Measurements from ENCODE around the gene PPM1L. TPM values are rescaled to one million over a fixed set of nuclear protein-coding genes. Genes with fewer than 3 reads are reported as not detected.

Gene PPM1L
- total RNA-seq, 1 donor from 2014 or later, result 10.6 TPM

DNA sequence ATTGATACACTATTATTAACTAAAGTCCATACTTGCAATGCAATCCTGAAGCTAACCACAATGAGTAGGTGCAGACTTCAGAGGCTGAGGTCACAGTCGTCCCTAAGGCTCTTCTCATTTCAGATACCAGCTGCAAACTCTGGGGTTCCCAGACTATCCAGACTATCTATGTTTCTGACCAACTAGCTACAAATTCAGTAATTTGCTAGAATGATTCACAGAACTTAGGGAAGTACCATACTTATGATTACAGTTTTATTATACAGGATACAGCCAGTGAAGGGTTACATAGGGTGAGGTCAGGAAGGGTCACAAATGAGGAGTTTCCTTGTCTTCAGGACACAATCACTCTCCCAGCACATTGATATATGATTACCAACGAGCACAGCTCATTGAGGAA lies 36.5 kb downstream of the PPM1L start:
- Mint-ChIP-seq H3K4me3 (no peak overlapping the region), H3K27ac (no peak overlapping the region), H3K4me1 (no peaks in the 10 kb centered on the region), H3K36me3 (peaks cover under 1% of the 10 kb centered on the region), H3K27me3 (ENCODE audit: low read depth) (no peaks in the 10 kb centered on the region), H3K9me3 (peaks cover 14% of the 10 kb centered on the region)
- no peak for DNase-seq (ENCODE audit: low spot score in 2 of 2, unreplicated experiment in 2 of 2)
- no peak for TF ChIP-seq CTCF (IDR thresholded peaks at IDR 0.05; ENCODE audit: unreplicated experiment)

GRCh38 chr3:160793722-160794252 lies 37.8 kb downstream of the PPM1L start:
- DNase-seq (ENCODE audit: low spot score in 2 of 2, unreplicated experiment in 2 of 2), result no peak
- Mint-ChIP-seq H3K4me1 (no peaks in the 10 kb centered on the region), H3K4me3 (no peak overlapping the region), H3K9me3 (peaks cover 5% of the 10 kb centered on the region), H3K27ac (no peak overlapping the region), H3K27me3 (ENCODE audit: low read depth) (no peaks in the 10 kb centered on the region), H3K36me3 (no peaks in the 10 kb centered on the region)
- TF ChIP-seq CTCF (IDR thresholded peaks at IDR 0.05; ENCODE audit: unreplicated experiment), result no peak

DNA sequence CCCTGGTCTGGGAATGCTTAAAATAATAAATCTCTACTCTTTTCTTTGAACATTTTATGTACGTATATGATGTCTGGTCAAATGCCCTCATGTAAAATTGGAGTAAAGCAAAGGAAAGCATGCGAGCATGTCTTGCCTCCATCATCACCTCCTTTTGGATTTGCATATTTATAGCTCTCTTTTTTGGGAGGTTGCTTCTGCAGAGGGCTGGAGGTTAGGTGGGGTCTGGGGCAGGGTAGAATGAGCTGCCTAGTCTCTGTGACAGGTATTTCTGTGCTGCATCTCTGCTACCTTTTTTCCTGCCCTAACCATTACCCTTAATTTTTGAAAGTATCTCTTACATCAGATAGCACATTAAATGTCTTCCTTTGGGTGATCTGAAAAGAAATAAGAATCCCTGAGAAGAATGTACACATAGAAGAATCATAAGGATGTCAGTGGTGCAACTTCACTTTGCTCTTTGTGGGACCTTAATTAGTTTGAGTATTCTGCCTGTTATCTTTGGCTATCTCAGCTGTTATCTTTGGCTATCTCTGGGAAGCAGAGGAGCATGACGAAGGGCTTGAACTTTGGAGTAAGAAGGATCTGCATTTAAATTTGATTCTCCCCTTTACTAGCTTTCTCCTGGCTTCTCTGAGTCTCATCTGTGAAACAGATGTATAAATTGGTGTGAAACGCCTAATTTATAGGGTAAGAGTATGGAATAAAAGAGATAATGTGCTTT lies 40.2 kb downstream of the PPM1L start:
- H3K9me3 Mint-ChIP-seq, result peaks cover 5% of the 10 kb centered on the region
- H3K4me1 Mint-ChIP-seq, result no peaks in the 10 kb centered on the region
- DNase-seq (ENCODE audit: low spot score in 2 of 2, unreplicated experiment in 2 of 2), result no peak
- no peak for TF ChIP-seq CTCF (IDR thresholded peaks at IDR 0.05; ENCODE audit: unreplicated experiment)
- H3K27me3 Mint-ChIP-seq (ENCODE audit: low read depth), result no peaks in the 10 kb centered on the region
- H3K27ac Mint-ChIP-seq, result no peak overlapping the region
- no peaks in the 10 kb centered on the region for H3K36me3 Mint-ChIP-seq
- no peak overlapping the region for H3K4me3 Mint-ChIP-seq

DNA sequence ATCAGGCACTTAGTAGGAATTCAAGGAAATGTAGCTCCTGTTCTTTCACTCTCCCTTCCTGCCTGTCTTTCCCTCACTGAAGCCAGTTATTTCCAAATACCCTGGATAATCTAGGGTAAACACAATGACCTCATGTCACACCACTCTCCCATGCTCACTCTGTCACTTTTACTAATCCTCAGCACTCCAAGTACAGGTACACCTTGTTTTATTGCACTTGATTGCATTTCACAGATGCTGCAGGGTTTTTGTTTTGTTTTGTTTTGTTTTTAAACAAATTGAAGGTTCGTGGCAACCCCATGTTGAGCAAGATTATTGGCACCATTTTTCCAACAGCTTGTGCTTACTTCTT lies 40.8 kb downstream of the PPM1L start:
- Mint-ChIP-seq H3K27me3 (ENCODE audit: low read depth) (no peaks in the 10 kb centered on the region), H3K4me3 (no peak overlapping the region), H3K27ac (no peak overlapping the region), H3K9me3 (peaks cover 5% of the 10 kb centered on the region), H3K36me3 (no peaks in the 10 kb centered on the region), H3K4me1 (no peaks in the 10 kb centered on the region)
- DNase-seq (ENCODE audit: low spot score in 2 of 2, unreplicated experiment in 2 of 2), result no peak
- TF ChIP-seq CTCF (IDR thresholded peaks at IDR 0.05; ENCODE audit: unreplicated experiment), result no peak

GRCh38 chr3:160797356-160797755 lies 41.3 kb downstream of the PPM1L start:
- no peak for DNase-seq (ENCODE audit: low spot score in 2 of 2, unreplicated experiment in 2 of 2)
- peaks cover 5% of the 10 kb centered on the region for H3K9me3 Mint-ChIP-seq
- H3K27me3 Mint-ChIP-seq (ENCODE audit: low read depth), result no peaks in the 10 kb centered on the region
- no peak overlapping the region for H3K4me3 Mint-ChIP-seq
- H3K36me3 Mint-ChIP-seq, result no peaks in the 10 kb centered on the region
- no peak for TF ChIP-seq CTCF (IDR thresholded peaks at IDR 0.05; ENCODE audit: unreplicated experiment)
- H3K27ac Mint-ChIP-seq, result no peak overlapping the region
- no peaks in the 10 kb centered on the region for H3K4me1 Mint-ChIP-seq
